DOHH2 (cell line): ENCODE results near the gene PCGF3.

Experiments
- H3F3A ChIP-seq: fragments of 200-600 bp; sonication (generic), shearing (Covaris generic); 2 replicates; pipeline ENCODE4 v1.6.0; 2016; ENCODE audit warnings: antibody characterized with exemption, mild to moderate bottlenecking; ENCODE audit not compliant: control insufficient read depth, insufficient read depth
- H3K27ac ChIP-seq: fragments of 200-600 bp; sonication (generic); 2 replicates; pipeline ENCODE4 v1.5.1; 2014; ENCODE audit warnings: low read depth, mild to moderate bottlenecking, low read length, moderate library complexity
- H3K27me3 ChIP-seq: fragments of 200-600 bp; sonication (generic); 2 replicates; pipeline ENCODE4 v1.6.1; 2014; ENCODE audit warnings: mild to moderate bottlenecking, low read length, mixed read lengths; ENCODE audit not compliant: control insufficient read depth
- H3K36me3 ChIP-seq: fragments of 200-600 bp; sonication (generic); 2 replicates; pipeline ENCODE4 v1.6.1; 2014; ENCODE audit warnings: mild to moderate bottlenecking, low read length, moderate library complexity, mixed read lengths; ENCODE audit not compliant: control insufficient read depth
- H3K4me1 ChIP-seq: fragments of 200-600 bp; sonication (generic); 2 replicates; pipeline ENCODE4 v1.6.1; 2014; ENCODE audit warnings: mild to moderate bottlenecking, low read length, mixed read lengths; ENCODE audit not compliant: control insufficient read depth
- H3K4me2 ChIP-seq: fragments of 200-600 bp; sonication (generic); 2 replicates; pipeline ENCODE4 v1.6.0; 2014; ENCODE audit warnings: mild to moderate bottlenecking, low read length, moderate library complexity
- H3K4me3 ChIP-seq: fragments of 200-600 bp; sonication (generic); 2 replicates; pipeline ENCODE4 v1.5.1; 2014; ENCODE audit warnings: mild to moderate bottlenecking, low read length, mixed read lengths
- H3K79me2 ChIP-seq: fragments of 200-600 bp; sonication (generic); 2 replicates; pipeline ENCODE4 v1.6.1; 2014; ENCODE audit warnings: mild to moderate bottlenecking, low read length, mixed read lengths; ENCODE audit not compliant: control insufficient read depth
- H3K9me2 ChIP-seq: fragments of 200-600 bp; sonication (generic); replicated peaks from 2 replicates; pipeline ENCODE4 v1.6.1; 2014; ENCODE audit warnings: mild to moderate bottlenecking, low read length, mixed read lengths; ENCODE audit not compliant: control insufficient read depth
- H3K9me3 ChIP-seq: fragments of 200-600 bp; sonication (generic); 2 replicates; pipeline ENCODE4 v1.6.1; 2014; ENCODE audit warnings: antibody characterized with exemption, low read length, mixed read lengths; ENCODE audit not compliant: control insufficient read depth, insufficient read depth
- H4K20me1 ChIP-seq: fragments of 200-600 bp; sonication (generic); 2 replicates; pipeline ENCODE4 v1.6.0; 2014; ENCODE audit warnings: low read depth, mild to moderate bottlenecking, antibody characterized with exemption, low read length, moderate library complexity; ENCODE audit not compliant: control insufficient read depth, insufficient read depth
- EZH2phosphoT487 ChIP-seq: fragments of 200-600 bp; sonication (generic); IDR thresholded peaks from 2 replicates; pipeline ENCODE4 v1.6.1; 2017; ENCODE audit warnings: borderline replicate concordance, mild to moderate bottlenecking, antibody characterized with exemption, low read length, moderate library complexity, mixed read lengths
- TF ChIP-seq, protein P1 (sequence below): fragments of 200-600 bp; sonication (generic); IDR thresholded peaks from one replicate; pipeline ENCODE4 v1.5.1; 2014; ENCODE audit warnings: antibody characterized with exemption, mild to moderate bottlenecking, low read depth, low read length; ENCODE audit not compliant: poor library complexity, severe bottlenecking

The PCGF3 gene

DNA sequence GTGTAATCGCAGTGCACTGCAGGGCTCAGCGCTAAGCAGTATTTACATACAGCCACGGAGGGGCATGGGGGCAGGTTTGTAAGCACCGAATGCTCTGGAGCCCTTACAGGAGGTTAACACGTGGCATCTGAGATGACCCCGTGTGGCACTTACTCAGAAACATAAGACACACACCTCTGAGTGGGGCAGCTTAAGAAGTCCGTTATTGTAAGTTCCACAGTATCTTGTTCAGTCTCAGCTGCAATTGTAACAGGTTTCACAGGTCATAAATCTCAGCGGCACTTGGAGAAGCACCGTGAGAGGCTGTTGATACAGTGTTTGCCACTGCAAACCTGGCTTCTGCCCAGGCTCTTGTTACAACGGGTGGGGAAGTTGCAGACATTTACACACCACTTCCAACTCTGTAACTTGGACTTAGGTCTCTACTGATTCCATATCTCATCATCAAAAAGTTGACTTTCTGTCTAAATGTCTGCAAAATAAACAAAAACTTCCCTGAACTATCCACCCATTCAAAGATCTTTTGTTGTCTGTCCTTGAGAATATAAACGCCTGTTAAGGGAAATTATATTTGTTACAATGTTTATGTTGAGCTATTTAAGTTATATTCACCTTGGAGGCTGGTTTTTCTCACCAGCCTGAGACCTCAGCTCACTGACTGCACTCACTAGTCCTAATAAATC, 110.0 kb downstream of the PCGF3 start:
- Histone ChIP-seq H3K4me3 (no peak overlapping the region), H3K36me3 (no peaks in the 10 kb centered on the region), H3K79me2 (no peaks in the 10 kb centered on the region), H3F3A (0 out of 2 replicates have a peak, but pooled peaks cover 2% of the 10 kb centered on the region), H3K27ac (no peak overlapping the region), H3K9me2 (no peaks in the 10 kb centered on the region), H3K4me1 (peaks cover 11% of the 10 kb centered on the region), H4K20me1 (no peaks in the 10 kb centered on the region), H3K9me3 (no peaks in the 10 kb centered on the region), H3K27me3 (peaks cover 9% of the 10 kb centered on the region; the same call in 1 of the 2 replicates), H3K4me2 (no peak overlapping the region)
- TF ChIP-seq, protein P1, sequence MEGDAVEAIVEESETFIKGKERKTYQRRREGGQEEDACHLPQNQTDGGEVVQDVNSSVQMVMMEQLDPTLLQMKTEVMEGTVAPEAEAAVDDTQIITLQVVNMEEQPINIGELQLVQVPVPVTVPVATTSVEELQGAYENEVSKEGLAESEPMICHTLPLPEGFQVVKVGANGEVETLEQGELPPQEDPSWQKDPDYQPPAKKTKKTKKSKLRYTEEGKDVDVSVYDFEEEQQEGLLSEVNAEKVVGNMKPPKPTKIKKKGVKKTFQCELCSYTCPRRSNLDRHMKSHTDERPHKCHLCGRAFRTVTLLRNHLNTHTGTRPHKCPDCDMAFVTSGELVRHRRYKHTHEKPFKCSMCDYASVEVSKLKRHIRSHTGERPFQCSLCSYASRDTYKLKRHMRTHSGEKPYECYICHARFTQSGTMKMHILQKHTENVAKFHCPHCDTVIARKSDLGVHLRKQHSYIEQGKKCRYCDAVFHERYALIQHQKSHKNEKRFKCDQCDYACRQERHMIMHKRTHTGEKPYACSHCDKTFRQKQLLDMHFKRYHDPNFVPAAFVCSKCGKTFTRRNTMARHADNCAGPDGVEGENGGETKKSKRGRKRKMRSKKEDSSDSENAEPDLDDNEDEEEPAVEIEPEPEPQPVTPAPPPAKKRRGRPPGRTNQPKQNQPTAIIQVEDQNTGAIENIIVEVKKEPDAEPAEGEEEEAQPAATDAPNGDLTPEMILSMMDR = no peak

DNA sequence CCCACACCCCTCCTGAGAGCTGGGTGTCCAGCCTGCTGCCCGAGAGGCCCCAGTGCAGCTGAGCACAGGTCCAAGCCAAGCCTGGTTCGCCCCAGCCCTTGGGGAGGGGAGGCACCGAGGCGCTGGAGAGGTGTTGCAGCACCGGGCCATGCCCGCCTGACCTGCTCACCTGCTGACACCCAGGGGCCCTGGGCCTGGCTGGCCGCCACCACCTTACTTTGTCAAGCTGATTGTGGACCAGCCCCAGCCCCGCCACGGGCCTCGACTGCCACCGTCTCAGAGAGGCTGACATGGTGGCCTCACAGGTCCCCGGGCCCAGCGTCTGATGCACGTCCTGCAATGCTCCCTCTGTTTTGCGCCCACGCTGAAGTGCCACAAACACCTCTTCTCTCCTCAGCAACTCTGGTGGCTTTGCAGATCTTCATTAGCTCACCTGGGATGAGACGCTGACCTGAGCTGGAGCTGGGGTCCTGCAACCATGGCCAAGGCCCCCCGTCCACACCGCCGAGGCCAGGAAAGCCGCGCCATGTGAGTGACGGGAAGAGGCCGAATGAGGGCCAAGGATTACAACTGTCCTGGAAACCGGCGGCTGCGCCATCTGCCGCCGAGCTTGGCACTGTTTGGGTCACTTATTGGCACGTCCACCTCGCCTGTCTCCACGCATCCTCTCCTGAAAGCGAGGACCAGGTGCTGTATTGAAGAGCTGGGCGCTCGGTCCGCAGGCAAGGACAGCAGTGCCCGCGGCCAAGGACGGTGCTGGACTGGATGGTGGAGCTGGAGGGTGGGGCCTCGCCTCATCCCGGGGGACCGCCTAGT, 112.7 kb downstream of the PCGF3 start:
- Histone ChIP-seq H3K27me3 (peaks cover 9% of the 10 kb centered on the region; the same call in 1 of the 2 replicates), H4K20me1 (no peaks in the 10 kb centered on the region), H3K4me1 (peaks cover 11% of the 10 kb centered on the region), H3K9me2 (no peaks in the 10 kb centered on the region), H3K36me3 (no peaks in the 10 kb centered on the region), H3K4me3 (no peak overlapping the region), H3K79me2 (no peaks in the 10 kb centered on the region), H3K4me2 (no peak overlapping the region), H3K9me3 (no peaks in the 10 kb centered on the region), H3K27ac (no peak overlapping the region), H3F3A (0 out of 2 replicates have a peak, but pooled peaks cover 2% of the 10 kb centered on the region)
- TF ChIP-seq, protein P1 = no peak
- TF ChIP-seq EZH2phosphoT487 = no peak

DNA sequence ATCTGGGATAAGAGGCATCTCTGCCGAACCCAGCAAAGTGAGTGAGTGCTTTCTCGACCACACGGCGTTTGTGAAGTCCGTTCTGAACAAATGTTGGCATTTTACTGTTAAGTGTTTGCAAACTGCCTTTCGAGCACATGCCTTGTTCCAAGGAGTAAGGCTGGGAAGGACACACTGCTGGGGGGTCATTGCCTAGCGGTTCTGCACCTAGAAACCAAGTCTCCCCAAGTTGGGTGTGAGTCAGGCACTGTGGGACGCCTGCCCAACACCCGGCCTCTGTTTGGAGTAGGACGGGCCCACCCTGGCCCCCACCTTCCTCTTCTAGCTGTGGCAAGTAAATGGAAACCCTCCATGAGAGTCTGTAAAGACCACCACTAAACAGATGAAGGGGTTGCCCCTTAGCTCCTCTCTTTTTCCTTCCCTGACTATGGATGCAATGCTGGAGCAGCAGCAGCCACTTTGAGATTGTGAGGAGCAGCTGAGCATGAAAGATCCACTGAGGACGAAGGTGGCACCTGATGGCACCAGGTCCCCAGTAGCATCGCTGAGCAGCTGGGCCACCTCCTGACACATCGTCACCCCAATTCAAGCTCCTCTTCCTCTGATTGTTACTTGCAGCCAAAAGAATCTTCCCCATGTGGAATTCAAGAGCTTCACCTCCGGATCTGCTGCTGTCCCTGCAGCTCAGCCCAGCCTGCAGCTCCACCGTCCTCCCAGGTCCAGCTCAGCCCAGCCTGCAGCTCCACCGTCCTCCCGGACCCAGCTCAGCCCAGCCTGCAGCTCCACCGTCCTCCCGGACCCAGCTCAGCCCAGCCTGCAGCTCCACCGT, 114.0 kb downstream of the PCGF3 start:
- H3K79me2 ChIP-seq = no peaks in the 10 kb centered on the region
- TF ChIP-seq EZH2phosphoT487 = no peak
- TF ChIP-seq, protein P1 = no peak
- no peaks in the 10 kb centered on the region for H3K9me2 ChIP-seq
- 0 out of 2 replicates have a peak, but pooled peaks cover 2% of the 10 kb centered on the region for H3F3A ChIP-seq
- H3K36me3 ChIP-seq = no peaks in the 10 kb centered on the region
- H3K27me3 ChIP-seq = peaks cover 9% of the 10 kb centered on the region
- no peak overlapping the region for H3K27ac ChIP-seq
- H3K4me3 ChIP-seq = no peak overlapping the region
- H3K9me3 ChIP-seq = no peaks in the 10 kb centered on the region
- no peaks in the 10 kb centered on the region for H4K20me1 ChIP-seq
- no peak overlapping the region for H3K4me2 ChIP-seq
- H3K4me1 ChIP-seq = peaks cover 11% of the 10 kb centered on the region
